ENCODE measurements around the gene EIF5A. TPM values are rescaled to one million over a fixed set of nuclear protein-coding genes. Genes with fewer than 3 reads are reported as not detected.

EIF5A gene
- total RNA-seq (2014; rRNA removed; shearing (Covaris generic)), result 659 and 733 TPM in 2 replicates
- polyA plus RNA-seq (2014; cell fraction: nucleus; rRNA removed), result 808 and 1,059 TPM in 2 replicates

DNA sequence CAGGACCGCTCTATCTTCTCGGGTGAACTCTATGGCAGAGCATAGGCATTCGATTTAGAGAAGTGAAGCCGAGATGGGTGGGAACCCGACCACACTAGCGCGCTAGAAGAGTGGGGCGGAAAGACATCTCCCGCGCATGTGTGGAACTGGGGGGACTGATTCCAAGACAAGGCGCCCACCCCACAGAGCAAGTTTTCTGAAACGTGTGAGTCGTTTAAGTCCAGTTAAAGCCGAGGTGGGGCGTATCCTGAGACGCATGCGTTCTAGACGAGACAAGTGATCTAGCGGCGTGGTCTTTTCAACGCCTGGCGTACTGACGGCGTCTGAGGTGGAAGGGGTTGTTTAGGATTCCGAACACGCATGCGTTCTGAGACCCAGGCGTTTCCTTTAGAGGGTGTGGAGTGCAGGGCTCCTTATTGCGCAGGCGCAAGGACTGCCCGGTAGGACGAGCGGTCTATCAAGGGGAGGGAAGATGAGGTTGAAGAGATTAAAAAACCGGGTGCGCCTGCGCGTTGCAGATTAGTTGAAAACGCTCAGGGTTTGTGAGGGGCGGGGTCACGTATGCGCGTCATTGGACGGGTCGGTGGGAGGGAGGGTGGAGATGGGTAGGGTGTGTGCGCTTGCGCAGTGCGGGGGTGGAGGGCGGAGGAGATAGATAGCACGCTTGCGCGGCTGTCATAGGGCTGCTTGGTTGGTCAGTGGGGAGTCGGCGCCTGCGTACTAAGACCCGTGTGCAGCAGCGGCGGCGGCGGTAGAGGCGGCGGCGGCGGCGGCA lies at the start of gene EIF5A:
Gene EIF5A (plus strand): TSS at position 718 of the 775 bp plus-strand sequence. CDS start 2,008 bp downstream, outside the sequence.
- peak; percentile 100 for DNase-seq (ENCODE audit: extremely low read depth, low read depth)

GRCh38 chr17:7258731-7259554 lies 48.5 kb upstream of the EIF5A start:
- DNase-seq (ENCODE audit: extremely low read depth, low read depth), result peak; percentile 52

GRCh38 chr17:7259555-7259889 lies 47.9 kb upstream of the EIF5A start:
- DNase-seq (ENCODE audit: extremely low read depth, low read depth), result no peak

- DNase-seq (ENCODE audit: extremely low read depth, low read depth), result no peak
Observed at GRCh38 chr17:7260151-7260550, 47.3 kb upstream of the EIF5A start.

DNA sequence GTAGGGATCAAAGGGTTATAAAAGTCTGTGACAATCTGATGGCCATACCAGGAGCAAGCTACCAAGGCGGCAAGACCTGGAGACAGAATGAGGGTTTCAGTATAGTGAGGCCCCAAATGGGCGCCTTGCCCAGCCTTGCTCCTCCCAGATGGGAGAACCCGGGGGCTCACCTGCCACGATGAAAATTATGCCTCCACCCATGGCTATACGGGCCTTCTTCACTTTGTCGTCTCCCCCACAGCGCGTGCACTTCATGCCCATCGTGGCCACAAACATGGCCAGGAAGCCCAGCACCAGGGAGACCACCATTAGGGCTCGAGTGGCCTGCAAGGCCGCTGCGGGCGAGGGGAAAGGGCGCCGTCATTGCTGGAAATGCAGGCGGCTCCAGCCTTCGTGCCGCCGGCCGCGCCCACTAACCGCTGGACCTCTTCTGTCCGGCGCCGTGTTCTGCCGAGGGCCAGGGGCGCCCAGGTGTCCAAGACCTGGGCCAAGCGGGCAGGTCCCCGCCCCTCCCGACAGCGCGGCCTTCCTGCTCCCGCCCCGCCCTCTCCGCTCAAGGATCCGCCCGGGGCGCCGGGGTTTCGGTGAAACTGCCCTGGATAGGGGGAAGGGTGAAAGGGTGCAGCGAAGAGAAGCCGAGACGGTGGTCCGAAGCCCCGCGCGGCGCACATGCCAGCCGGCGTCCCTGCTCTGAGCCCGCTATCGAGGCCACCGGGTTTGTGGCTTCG lies 46.6 kb upstream of the EIF5A start:
- no peak for DNase-seq (ENCODE audit: extremely low read depth, low read depth)

DNA sequence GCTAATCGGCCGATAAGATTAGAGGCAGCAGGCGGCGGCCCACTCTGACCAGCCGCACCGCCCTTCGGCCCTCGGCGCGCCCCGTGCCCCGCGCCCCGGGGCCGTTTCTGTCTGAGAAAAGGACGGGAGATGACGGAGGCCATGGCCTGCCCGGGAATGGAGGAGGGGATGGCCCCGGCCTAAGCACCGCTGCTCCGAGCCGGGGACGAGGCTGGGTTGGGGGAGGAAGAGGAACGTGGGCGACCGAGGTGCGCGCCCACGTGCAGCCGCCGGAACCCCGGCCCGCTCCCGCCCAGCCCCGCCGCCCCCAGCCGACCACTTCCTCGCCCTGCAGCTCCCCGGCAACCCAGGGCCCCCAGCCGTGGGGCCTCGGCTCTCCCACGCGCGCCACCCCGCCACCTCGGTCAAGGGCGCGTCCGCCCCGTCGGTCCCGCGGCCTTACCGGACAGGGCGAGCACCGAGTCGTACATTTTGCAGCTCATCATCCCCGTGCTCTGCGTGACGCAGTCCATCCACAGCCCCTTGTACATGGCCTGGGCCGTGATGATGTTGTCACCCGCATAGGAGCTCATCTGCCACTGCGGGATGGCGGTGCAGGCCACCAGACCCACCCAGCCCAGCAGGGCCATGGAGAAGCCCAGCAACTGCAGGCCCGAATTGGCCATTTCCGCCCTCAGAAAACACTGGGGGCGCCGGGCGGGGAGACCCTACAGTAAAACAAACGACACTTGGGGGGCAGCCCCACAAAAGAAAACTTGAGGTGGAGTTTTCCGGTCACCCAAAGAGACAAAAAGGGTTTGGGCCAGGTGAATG lies 45.8 kb upstream of the EIF5A start:
- DNase-seq (ENCODE audit: extremely low read depth, low read depth), result no peak

GRCh38 chr17:7262192-7262934 lies 45.1 kb upstream of the EIF5A start, which contains the start of gene CLDN7:
Gene CLDN7 (minus strand): TSS chr17:7262478. CDS start chr17:7262043, 435 bp downstream.
- DNase-seq (ENCODE audit: extremely low read depth, low read depth), result no peak

- no peak for DNase-seq (ENCODE audit: extremely low read depth, low read depth)
Observed at GRCh38 chr17:7262935-7263800, 44.3 kb upstream of the EIF5A start.

GRCh38 chr17:7263801-7264078 lies 43.7 kb upstream of the EIF5A start:
- no peak for DNase-seq (ENCODE audit: extremely low read depth, low read depth)

GRCh38 chr17:7266784-7267183 lies 40.6 kb upstream of the EIF5A start:
- DNase-seq (ENCODE audit: extremely low read depth, low read depth), result no peak

- DNase-seq (ENCODE audit: extremely low read depth, low read depth), result no peak
Observed at GRCh38 chr17:7279448-7279847, 28.0 kb upstream of the EIF5A start.

DNA sequence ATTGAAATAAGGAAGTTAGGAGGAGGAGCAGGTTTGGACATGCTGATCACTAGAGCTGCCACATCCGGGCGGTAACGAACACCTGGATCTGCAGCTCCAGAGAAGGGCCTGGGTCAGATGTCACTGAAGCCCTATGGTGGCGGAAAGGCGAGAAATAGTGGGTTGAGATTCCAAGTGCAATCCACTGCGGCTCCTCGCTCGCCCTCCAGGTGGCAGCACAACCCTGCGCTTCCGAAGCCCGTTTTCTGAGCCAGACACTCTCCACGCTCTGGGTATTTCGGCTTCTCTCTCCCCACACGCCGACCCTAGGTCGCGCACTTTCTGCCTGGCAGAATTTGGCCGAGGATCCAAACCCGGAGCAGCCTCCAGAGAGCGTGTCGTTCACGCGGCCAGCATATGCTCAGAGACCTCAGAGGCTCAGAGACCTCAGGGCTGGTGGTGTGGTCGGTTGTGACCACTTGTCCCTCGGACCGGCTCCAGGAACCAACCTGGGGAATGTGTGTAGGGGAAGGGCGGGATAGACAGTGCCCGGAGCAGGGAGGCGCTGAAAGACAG lies 26.8 kb upstream of the EIF5A start:
- peak; percentile 81 for DNase-seq (ENCODE audit: extremely low read depth, low read depth)

DNA sequence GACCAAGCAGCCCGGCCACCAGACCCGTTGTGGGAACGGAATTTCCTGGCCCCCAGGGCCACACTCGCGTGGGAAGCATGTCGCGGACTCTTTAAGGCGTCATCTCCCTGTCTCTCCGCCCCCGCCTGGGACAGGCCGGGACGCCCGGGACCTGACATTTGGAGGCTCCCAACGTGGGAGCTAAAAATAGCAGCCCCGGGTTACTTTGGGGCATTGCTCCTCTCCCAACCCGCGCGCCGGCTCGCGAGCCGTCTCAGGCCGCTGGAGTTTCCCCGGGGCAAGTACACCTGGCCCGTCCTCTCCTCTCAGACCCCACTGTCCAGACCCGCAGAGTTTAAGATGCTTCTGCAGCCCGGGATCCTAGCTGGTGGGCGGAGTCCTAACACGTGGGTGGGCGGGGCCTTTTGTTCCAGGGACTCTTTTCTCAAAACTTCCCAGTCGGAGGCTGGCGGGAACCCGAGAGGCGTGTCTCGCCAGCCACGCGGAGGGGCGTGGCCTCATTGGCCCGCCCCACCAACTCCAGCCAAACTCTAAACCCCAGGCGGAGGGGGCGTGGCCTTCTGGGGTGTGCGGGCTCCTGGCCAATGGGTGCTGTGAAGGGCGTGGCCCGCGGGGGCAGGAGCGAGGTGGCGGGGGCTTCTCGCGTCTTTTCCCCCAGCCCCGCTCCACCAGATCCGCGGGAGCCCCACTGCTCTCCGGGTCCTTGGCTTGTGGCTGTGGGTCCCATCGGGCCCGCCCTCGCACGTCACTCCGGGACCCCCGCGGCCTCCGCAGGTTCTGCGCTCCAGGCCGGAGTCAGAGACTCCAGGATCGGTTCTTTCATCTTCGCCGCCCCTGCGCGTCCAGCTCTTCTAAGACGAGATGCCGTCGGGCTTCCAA lies 26.1 kb upstream of the EIF5A start, which contains the start of gene SLC2A4:
Gene SLC2A4 (plus strand): TSS at position 645 of the 879 bp plus-strand sequence. CDS start 217 bp downstream, at position 862.
- DNase-seq (ENCODE audit: extremely low read depth, low read depth), result peak; percentile 96

DNA sequence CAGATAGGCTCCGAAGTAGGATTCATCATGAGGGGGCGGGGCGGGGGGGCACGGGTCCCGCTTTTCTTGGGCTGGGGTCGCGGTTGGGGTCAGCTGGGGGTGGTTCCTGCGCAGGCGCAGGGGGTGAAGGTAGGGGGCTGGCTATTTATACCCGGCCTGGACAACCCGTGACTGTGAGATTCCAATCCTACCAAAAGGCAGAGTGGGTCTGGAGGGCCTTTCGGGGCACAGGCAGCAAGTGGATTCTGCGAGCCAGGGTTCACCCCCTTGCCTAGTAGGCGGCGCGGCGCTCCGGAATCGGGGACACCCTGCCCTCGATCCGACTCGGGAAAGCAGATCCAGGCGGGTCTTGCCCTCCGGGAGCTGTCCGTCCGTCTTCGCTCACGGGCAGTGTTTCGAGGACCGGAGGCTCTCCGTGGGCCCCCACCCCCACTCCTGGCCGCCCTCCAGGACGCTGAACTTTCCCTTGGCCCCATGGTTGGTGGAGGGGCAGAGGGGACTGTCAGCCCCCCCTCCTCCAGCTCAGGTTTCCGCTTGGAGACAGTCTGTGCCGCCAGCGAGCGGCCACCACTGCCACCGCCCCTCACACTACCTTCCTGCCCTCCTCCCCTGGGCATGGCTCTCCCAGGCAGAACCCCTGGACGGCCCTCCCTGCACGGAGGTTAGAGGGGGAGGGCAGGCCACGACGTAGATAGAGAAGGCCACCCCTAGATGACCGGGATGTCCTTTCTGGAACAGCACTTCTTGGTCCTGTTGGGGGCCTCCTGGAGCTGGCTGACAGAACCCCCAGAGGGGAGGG lies 25.3 kb upstream of the EIF5A start:
- DNase-seq (ENCODE audit: extremely low read depth, low read depth), result no peak

GRCh38 chr17:7282752-7283321 lies 24.6 kb upstream of the EIF5A start:
- no peak for DNase-seq (ENCODE audit: extremely low read depth, low read depth)

Data from NCI-H460 (cell line).